AG04450 (cell line): ENCODE results near the gene TVP23A. TPM values are rescaled to one million over a fixed set of nuclear protein-coding genes. Genes with fewer than 3 reads are reported as not detected.
A peak's percentile ranks its signal among the peaks of the same experiment; 100 is the strongest.

Source experiments
- CTCF ChIA-PET: fragments of 300-600, 350-600 bp; formaldehyde crosslinking; extraction: SDS; loops from one replicate; lab custom pipeline; 2022; ENCODE audit warnings: antibody characterized with exemption, inconsistent platforms; lab: Charles Lee
- POLR2A ChIA-PET: fragments of 350-600 bp; formaldehyde crosslinking; extraction: SDS; loops from one replicate; lab custom pipeline; 2021; ENCODE audit warnings: antibody characterized with exemption, inconsistent platforms; lab: Yijun Ruan, JAX
- DNase-seq: peaks from one replicate; pipeline ENCODE4 v3.0.0-alpha.2; 2011; ENCODE audit warnings: low read depth, low spot score
- H3K27ac ChIP-seq: one replicate; pipeline ENCODE4 v1.5.1; 2012; ENCODE audit warnings: low read depth, low read length, control low read depth
- H3K27me3 ChIP-seq: one replicate; pipeline ENCODE4 v1.6.0; 2012; ENCODE audit warnings: low read length; ENCODE audit not compliant: control insufficient read depth, insufficient read depth
- H3K4me3 ChIP-seq: 2 replicates; pipeline ENCODE4 v1.5.1; 2011; ENCODE audit warnings: mild to moderate bottlenecking, low read depth, low read length, control low read depth
- H3K9me3 ChIP-seq: 2 replicates; pipeline ENCODE4 v1.5.1; 2012; ENCODE audit warnings: low read length; ENCODE audit not compliant: control insufficient read depth, insufficient read depth
- polyA plus RNA-seq: library from polyadenylated mRNA; depleted of rRNA; stranded (reverse); fragments of >200 nt; gene quantifications from 2 replicates; pipeline ENCODE4 v1.2.3, GENCODE V29; 2011; rRNA removed
- small RNA-seq: library from RNA; depleted of rRNA; stranded (forward); fragments of <200 nt; gene quantifications from one replicate; pipeline ENCODE3, GENCODE V24; 2012; ENCODE audit warnings: low read depth; ENCODE audit not compliant: insufficient read length
- TF ChIP-seq, protein P1 (sequence below): IDR thresholded peaks from 2 replicates; pipeline ENCODE4 v1.5.1; 2011; ENCODE audit warnings: low read depth, low read length, control low read depth, inconsistent platforms

Gene TVP23A
- polyA plus RNA-seq, 1 experiment, result not detected

DNA sequence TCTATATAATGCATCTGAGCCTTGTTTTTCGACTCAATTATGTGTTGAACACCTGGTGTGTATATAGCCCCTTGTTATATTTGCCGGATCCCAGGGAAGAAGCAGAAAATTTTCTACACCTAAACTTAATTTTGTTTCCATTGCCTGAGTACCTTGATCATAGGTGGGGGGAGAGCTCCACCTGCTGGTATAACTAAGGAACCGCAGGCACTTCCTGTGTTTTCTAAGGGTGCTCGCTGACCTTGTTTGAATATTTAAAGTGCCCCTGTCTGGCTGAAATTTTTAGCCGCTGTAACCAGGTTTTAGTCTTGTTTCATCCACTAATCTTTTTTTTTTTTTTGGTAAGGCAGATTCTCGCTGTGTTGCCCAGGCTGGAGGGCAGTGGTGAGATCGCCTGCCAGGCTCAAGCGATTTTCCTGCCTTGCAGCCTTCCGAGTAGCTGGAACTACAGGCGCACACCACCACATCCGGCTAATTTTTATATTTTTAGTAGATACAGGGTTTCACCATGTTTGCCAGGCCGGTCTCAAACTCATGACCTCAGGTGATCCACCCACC, 81.4 kb downstream of the TVP23A start:
- Histone ChIP-seq H3K4me3 (no peak overlapping the region), H3K9me3 (no peaks in the 10 kb centered on the region), H3K27me3 (no peaks in the 10 kb centered on the region), H3K27ac (no peak overlapping the region)
- DNase-seq, result peak; percentile 38
- CTCF ChIA-PET, result interaction anchor here (0.5 to 7.3 kb wide), 19 partner anchors 13 to 1842 kb away, joined by 3 to 204 read pairs (median 5); no protein-coding TSS in a partner anchor
- TF ChIP-seq, protein P1, sequence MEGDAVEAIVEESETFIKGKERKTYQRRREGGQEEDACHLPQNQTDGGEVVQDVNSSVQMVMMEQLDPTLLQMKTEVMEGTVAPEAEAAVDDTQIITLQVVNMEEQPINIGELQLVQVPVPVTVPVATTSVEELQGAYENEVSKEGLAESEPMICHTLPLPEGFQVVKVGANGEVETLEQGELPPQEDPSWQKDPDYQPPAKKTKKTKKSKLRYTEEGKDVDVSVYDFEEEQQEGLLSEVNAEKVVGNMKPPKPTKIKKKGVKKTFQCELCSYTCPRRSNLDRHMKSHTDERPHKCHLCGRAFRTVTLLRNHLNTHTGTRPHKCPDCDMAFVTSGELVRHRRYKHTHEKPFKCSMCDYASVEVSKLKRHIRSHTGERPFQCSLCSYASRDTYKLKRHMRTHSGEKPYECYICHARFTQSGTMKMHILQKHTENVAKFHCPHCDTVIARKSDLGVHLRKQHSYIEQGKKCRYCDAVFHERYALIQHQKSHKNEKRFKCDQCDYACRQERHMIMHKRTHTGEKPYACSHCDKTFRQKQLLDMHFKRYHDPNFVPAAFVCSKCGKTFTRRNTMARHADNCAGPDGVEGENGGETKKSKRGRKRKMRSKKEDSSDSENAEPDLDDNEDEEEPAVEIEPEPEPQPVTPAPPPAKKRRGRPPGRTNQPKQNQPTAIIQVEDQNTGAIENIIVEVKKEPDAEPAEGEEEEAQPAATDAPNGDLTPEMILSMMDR, result peak; percentile 95
- POLR2A ChIA-PET, result interaction anchor here (0.7 kb wide), 1 partner anchor 240 kb away, joined by 5 read pairs; no protein-coding TSS in a partner anchor

DNA sequence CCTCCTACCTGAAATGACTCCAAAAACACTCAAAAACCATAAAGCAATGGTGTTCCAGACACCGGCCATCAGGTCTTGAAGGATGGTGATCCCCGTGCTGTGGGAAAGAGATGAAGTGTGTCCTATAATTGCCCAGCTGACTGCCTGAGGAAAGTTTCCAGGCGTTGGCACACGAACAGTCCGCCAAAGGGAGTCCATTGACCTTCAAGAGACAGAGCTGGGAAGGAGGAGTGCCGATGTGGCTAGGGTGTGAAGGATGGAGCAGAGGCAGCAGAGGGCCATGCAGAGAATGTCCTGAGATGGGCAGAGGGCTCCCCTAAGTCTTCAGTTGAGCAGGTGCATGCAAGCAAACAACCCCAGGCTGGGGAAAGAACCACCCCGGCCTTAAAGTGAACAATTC, 86.8 kb downstream of the TVP23A start:
- H3K27me3 ChIP-seq, result no peaks in the 10 kb centered on the region
- ChIA-PET CTCF (interaction anchor here (0.7 to 2.1 kb wide), 6 partner anchors 181 to 224 kb away, joined by 3 to 13 read pairs (median 4); no protein-coding TSS in a partner anchor), POLR2A (no interaction called here)
- H3K9me3 ChIP-seq, result no peaks in the 10 kb centered on the region
- H3K4me3 ChIP-seq, result no peak overlapping the region
- H3K27ac ChIP-seq, result no peak overlapping the region
- no peak for DNase-seq
- TF ChIP-seq, protein P1, result no peak

GRCh38 chr16:10729104-10730048, 89.2 kb downstream of the TVP23A start:
- no peaks in the 10 kb centered on the region for H3K27me3 ChIP-seq
- H3K9me3 ChIP-seq, result no peaks in the 10 kb centered on the region
- TF ChIP-seq, protein P1, result no peak
- ChIA-PET CTCF (interaction anchor here (0.5 kb wide), 1 partner anchor 351 kb away, joined by 4 read pairs; no protein-coding TSS in a partner anchor), POLR2A (interaction anchor here (0.7 kb wide), 1 partner anchor 1192 kb away, joined by 13 read pairs; no protein-coding TSS in a partner anchor)
- no peak for DNase-seq
- H3K4me3 ChIP-seq, result no peak overlapping the region
- H3K27ac ChIP-seq, result no peak overlapping the region

DNA sequence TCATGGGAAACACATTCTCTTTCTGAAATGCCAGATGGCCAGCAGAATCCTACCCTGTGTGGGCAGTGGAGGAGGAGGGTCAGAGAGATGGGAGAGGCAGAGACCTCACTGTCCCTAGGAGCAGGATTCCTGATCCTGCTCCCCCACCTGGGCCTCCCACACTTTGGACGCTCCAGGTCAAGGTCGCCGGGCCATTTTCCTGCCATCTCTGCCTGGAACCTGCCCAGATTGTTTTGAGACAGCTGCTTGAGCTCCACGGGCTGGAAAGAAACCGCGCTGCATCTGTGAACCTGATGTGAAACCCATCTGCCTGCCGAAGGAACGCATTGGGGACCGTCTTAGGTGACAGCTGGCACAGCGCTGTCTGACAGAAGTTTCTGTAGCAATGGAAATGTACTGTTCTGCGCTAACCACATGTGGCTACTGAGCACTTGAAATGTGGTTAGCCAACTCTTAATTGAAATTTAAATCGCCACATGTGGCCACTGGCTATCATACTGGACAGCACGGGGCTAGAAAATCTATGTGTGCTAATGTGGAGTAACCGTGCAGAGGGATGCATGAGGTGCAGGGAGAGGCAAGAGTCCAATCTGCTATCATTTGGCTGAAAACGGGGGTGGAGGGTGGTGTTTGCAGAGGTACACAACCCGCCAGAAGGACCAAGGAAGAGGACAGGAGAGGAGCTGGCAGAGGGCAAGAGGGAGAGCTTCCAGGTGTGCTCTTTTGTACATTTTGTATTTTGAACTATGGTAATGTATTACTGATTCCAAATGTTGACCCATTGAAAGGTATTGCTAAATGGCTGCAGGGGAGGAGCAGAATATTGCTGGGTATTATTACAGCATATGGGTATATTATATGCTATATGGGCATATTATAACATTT, 90.3 kb downstream of the TVP23A start:
- no peak overlapping the region for H3K4me3 ChIP-seq
- no peak for DNase-seq
- H3K27me3 ChIP-seq, result no peaks in the 10 kb centered on the region
- ChIA-PET CTCF (interaction anchor here (0.5 kb wide), 1 partner anchor 350 kb away, joined by 4 read pairs; no protein-coding TSS in a partner anchor), POLR2A (no interaction called here)
- TF ChIP-seq, protein P1, result no peak
- H3K27ac ChIP-seq, result no peak overlapping the region
- no peaks in the 10 kb centered on the region for H3K9me3 ChIP-seq

Small RNAs within 50 kb of the gene (small RNA-seq; reads per million reads assigned to genes)
- gene MTND4LP24, result not detected
- gene MTND6P33, result not detected

Other genes with a start within 250 kb of the TVP23A start
- gene EMP2, start 238.2 kb downstream of the TVP23A start, polyA plus RNA-seq, result 15.1 and 15.2 TPM in 2 replicates
- 0.05 and 0.15 TPM in 2 replicates for gene TEKT5, start 123.9 kb downstream of the TVP23A start, polyA plus RNA-seq
- 23.0 and 23.6 TPM in 2 replicates for gene NUBP1, start 75.0 kb downstream of the TVP23A start, polyA plus RNA-seq
- 0.04 and 0.06 TPM in 2 replicates for gene CIITA, start 58.4 kb upstream of the TVP23A start, polyA plus RNA-seq
- gene DEXI, start 123.7 kb upstream of the TVP23A start, polyA plus RNA-seq, result 37.3 and 49.3 TPM in 2 replicates
- gene CLEC16A, start 125.8 kb upstream of the TVP23A start, polyA plus RNA-seq, result 11.9 and 13.7 TPM in 2 replicates